ENCODE data around the gene HOXB2.

DNA sequence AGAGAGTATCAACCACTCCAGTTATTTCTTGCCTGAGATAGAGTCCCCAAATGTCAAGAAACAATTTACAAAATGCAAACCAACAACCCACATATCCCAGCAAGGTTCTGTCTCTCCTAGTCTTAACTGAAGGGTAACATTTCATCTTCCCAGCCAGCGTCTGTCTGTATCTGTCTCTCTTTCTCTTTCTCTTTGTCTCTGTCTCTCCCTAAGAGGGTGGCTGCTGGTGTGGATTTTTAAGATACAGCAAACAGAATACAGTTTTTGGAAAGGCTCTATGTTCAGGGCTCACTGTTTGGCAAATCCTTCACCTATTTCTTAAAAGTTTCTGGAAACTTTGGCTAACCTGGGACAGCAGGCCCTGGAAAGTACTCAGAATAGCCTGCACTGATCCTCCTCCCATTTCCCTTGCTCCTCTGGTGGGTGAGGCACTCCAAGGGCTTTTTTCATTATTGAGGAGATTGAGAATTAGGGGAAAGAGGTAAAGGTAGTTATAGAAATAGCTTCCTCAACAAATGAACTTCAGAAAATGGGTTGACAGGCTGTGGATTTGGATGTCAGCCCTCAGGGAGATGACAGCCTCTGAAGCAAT is 27.0 kb upstream of the HOXB2 start:
- no peak for TF ChIP-seq EZH2 (IDR thresholded peaks at IDR 0.05)
- TF ChIP-seq POLR2AphosphoS5 (IDR thresholded peaks at IDR 0.05; ENCODE audit: borderline replicate concordance, low read depth, low read length), result no peak
- TF ChIP-seq FOXP2 (optimal IDR thresholded peaks at IDR 0.05; ENCODE audit: control extremely low read depth, extremely low read length, insufficient read depth), result no peak
